Parathyroid adenoma (tissue), 2 donors: ENCODE data around the gene NAB2.

Experiments
- H2AFZ ChIP-seq: fragments of 300-600 bp; sonication (generic); one replicate; pipeline ENCODE4 v1.7.0; 2017; ENCODE audit warnings: antibody characterized with exemption, mild to moderate bottlenecking
- H3K27ac ChIP-seq: fragments of 300-600 bp; sonication (generic); one replicate; pipeline ENCODE4 v1.7.0; 2017
- H3K27me3 ChIP-seq: fragments of 300-600 bp; sonication (generic); one replicate; pipeline ENCODE4 v1.7.0; 2017; ENCODE audit warnings: low read length; ENCODE audit not compliant: control insufficient read depth, insufficient read depth
- H3K36me3 ChIP-seq: fragments of 300-600 bp; sonication (generic); one replicate; pipeline ENCODE4 v1.7.0; 2017; ENCODE audit warnings: low read length; ENCODE audit not compliant: control insufficient read depth, insufficient read depth
- H3K4me1 ChIP-seq: fragments of 300-600 bp; sonication (generic); one replicate; pipeline ENCODE4 v1.7.0; 2017; ENCODE audit warnings: control low read depth
- H3K4me2 ChIP-seq: fragments of 300-600 bp; sonication (generic); one replicate; pipeline ENCODE4 v1.7.0; 2017; ENCODE audit warnings: low read length
- H3K4me3 ChIP-seq: fragments of 300-600 bp; sonication (generic); one replicate; pipeline ENCODE4 v1.7.0; 2017; ENCODE audit warnings: low read depth, low read length
- H3K79me2 ChIP-seq: fragments of 300-600 bp; sonication (generic); one replicate; pipeline ENCODE4 v1.7.0; 2017; ENCODE audit warnings: control low read depth
- H3K9ac ChIP-seq: fragments of 300-600 bp; sonication (generic); one replicate; pipeline ENCODE4 v1.7.0; 2017; ENCODE audit warnings: mild to moderate bottlenecking
- H3K9me3 ChIP-seq: fragments of 300-600 bp; sonication (generic); one replicate; pipeline ENCODE4 v1.7.0; 2017; ENCODE audit warnings: low read length; ENCODE audit not compliant: control insufficient read depth
- TF ChIP-seq, protein P1 (sequence below): fragments of 300-600 bp; sonication (generic); IDR thresholded peaks from one replicate; pipeline ENCODE4 v1.7.0; 2017; ENCODE audit warnings: antibody characterized with exemption, mild to moderate bottlenecking
- donor health status: primary hyperparathyroidism.

The NAB2 gene

DNA sequence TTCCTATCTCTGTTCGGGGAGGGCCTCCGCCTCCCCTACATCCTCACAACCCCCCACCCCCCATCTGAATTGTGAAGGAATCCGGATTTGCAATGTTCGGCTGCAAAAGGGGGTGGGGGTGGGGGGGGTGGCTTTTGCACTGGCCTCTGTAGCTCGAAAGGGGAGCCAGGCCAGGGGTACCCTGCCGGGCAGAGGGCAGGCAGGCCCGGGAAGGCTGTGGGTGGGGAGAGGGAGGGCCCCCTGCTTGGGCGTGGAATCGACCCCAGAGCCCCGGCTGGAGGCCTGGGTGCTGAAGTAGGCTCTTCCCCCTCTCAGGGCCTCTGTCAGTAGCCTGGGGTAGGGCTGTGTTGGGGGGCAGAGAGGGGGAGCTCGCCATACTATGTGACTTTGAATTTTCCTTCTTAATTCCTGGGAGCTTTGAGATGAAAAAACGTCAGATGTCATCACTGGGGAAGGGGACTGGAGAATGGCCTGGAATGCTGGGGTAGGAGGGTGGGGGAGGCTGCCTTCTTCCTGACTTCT lies 40.5 kb downstream of the NAB2 start:
- H3K4me1 ChIP-seq: no peaks in the 10 kb centered on the region
- H3K9ac ChIP-seq: no peak overlapping the region

DNA sequence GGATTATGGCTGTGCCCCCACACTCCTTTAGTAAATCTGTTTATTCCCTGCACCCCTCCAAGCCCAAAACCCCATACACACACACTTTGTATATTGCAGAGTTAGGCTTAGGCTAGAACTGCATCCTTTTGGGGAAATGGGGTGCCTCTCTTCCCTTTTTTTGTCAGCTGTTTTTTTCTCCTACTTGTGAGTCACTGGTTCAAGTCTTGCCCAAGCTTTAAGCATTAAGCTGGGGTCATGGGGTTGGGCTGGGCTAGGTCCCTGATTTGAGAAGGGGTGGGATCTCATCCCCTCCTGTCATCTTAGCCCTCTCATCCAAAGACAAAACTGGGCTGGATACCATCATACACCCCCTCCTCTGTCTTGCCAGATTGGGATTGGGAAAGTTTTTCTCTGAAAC lies 41.0 kb downstream of the NAB2 start:
- H3K4me3 ChIP-seq: peak overlapping the region; percentile 7
- H3K9me3 ChIP-seq: no peaks in the 10 kb centered on the region
- H3K27ac ChIP-seq: no peak overlapping the region
- no peaks in the 10 kb centered on the region for H3K79me2 ChIP-seq
- H2AFZ ChIP-seq: peak overlapping the region; percentile 80
- no peaks in the 10 kb centered on the region for H3K36me3 ChIP-seq
- no peak overlapping the region for H3K4me2 ChIP-seq
- TF ChIP-seq, protein P1, sequence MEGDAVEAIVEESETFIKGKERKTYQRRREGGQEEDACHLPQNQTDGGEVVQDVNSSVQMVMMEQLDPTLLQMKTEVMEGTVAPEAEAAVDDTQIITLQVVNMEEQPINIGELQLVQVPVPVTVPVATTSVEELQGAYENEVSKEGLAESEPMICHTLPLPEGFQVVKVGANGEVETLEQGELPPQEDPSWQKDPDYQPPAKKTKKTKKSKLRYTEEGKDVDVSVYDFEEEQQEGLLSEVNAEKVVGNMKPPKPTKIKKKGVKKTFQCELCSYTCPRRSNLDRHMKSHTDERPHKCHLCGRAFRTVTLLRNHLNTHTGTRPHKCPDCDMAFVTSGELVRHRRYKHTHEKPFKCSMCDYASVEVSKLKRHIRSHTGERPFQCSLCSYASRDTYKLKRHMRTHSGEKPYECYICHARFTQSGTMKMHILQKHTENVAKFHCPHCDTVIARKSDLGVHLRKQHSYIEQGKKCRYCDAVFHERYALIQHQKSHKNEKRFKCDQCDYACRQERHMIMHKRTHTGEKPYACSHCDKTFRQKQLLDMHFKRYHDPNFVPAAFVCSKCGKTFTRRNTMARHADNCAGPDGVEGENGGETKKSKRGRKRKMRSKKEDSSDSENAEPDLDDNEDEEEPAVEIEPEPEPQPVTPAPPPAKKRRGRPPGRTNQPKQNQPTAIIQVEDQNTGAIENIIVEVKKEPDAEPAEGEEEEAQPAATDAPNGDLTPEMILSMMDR: no peak
- no peaks in the 10 kb centered on the region for H3K4me1 ChIP-seq
- no peak overlapping the region for H3K9ac ChIP-seq
- H3K27me3 ChIP-seq: no peaks in the 10 kb centered on the region

More for the DNA sequence above, 40.5 kb downstream of the NAB2 start:
- H3K27me3 ChIP-seq: no peaks in the 10 kb centered on the region
- peak overlapping the region; percentile 80 for H2AFZ ChIP-seq
- H3K79me2 ChIP-seq: peaks cover 3% of the 10 kb centered on the region
- no peak overlapping the region for H3K27ac ChIP-seq
- TF ChIP-seq, protein P1: no peak
- peak overlapping the region; percentile 100 for H3K4me2 ChIP-seq
- no peaks in the 10 kb centered on the region for H3K36me3 ChIP-seq
- no peaks in the 10 kb centered on the region for H3K9me3 ChIP-seq
- peak overlapping the region; percentile 90 for H3K4me3 ChIP-seq

DNA sequence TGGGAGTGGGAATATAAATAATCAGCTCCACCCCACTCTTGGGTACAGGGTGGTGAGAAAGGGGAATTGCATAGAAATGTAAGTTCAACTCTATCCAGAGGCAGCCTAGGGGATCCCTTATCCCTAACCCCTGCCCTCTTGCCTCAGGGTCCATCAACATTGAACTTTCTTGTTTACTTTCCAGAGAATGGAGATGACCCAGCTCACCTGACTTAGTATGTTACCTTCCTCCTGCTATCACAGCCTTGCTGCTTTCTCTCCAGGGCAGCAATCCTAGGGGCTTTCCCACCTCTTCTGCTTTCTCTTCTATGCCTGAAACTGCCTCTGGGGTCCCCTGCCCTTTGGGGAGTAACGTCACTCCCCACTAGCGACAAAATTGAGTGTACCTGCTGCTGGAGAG lies 42.0 kb downstream of the NAB2 start:
- Histone ChIP-seq H3K4me1 (no peaks in the 10 kb centered on the region), H3K36me3 (no peaks in the 10 kb centered on the region), H3K79me2 (no peaks in the 10 kb centered on the region), H3K4me3 (no peak overlapping the region), H3K27me3 (no peaks in the 10 kb centered on the region), H2AFZ (no peak overlapping the region), H3K9me3 (no peaks in the 10 kb centered on the region), H3K9ac (no peak overlapping the region), H3K27ac (no peak overlapping the region), H3K4me2 (no peak overlapping the region)
- TF ChIP-seq, protein P1: no peak

DNA sequence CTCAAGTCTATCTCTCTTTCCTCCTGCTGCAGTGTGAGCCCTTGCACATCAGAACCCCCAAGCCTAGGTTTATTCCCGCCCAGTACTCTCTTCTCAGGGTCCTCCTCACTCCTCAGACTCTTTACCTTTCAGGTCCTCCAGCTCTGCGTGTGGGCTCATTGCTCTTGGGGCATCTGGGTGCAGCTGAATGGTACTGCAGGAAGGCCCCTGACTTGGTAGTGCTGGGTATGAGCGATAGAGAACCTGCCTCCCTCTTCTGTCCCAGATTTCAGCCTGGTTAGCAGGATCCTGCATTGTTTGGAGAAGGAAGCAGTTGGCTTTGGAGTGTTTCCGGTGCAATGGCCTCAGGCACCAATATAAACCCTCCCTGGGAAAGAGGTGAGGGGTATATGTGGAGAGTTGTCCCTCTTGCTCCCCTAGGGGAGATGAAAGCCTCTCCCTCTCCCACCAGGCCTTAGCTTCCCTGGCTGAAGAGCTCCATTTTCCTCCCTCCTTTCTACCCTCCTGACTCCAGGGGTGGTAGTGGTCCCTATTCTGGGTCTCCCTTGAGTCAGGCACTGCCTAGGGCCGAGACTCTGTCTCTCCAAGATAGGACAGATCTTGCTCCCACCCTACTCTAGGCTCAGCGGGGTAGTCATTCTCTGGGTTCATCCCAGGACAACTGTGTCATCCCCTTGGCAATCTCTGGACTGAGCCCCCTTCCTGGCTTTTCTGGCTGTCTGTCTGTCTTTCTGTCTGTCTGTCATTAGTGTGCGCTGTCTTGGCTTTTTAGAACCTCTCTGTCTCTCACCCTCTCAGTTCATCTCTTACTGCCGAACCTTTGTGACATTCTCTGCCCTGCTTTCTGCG lies 43.2 kb downstream of the NAB2 start:
- Histone ChIP-seq H3K4me1 (no peaks in the 10 kb centered on the region), H3K4me3 (no peak overlapping the region), H3K27ac (no peak overlapping the region), H3K9me3 (no peaks in the 10 kb centered on the region), H3K79me2 (no peaks in the 10 kb centered on the region), H3K27me3 (no peaks in the 10 kb centered on the region), H3K9ac (no peak overlapping the region), H3K4me2 (no peak overlapping the region), H2AFZ (no peak overlapping the region), H3K36me3 (no peaks in the 10 kb centered on the region)
- TF ChIP-seq, protein P1: no peak
